Activated CD4-positive, alpha-beta memory T cell treated with anti-CD3 and anti-CD28 coated beads for 36 hours (primary cell): ENCODE data around the gene DNAJB6. TPM values are rescaled to one million over a fixed set of nuclear protein-coding genes. Genes with fewer than 3 reads are reported as not detected.

Experiments
- CTCF ChIA-PET: fragments of 350-600 bp; sonication (Branson Sonifier 250); formaldehyde crosslinking; loops from one replicate; lab custom pipeline; 2021; ENCODE audit warnings: antibody characterized with exemption, inconsistent platforms; lab: Charles Lee
- POLR2A ChIA-PET: fragments of 350-600 bp; sonication (Branson Sonifier 250); formaldehyde crosslinking; loops from one replicate; lab custom pipeline; 2021; ENCODE audit warnings: antibody characterized with exemption; lab: Charles Lee
- DNase-seq: peaks from one replicate; pipeline ENCODE4 v3.0.0-alpha.2; 2020
- H3K27ac Mint-ChIP-seq: one replicate; pipeline ENCODE4 v1.8.0; 2021; ENCODE audit warnings: mixed read lengths
- H3K27me3 Mint-ChIP-seq: one replicate; pipeline ENCODE4 v1.8.0; 2021; ENCODE audit warnings: mixed read lengths
- H3K36me3 Mint-ChIP-seq: one replicate; pipeline ENCODE4 v1.8.0; 2021; ENCODE audit warnings: mixed read lengths
- H3K4me1 Mint-ChIP-seq: one replicate; pipeline ENCODE4 v1.8.0; 2021; ENCODE audit warnings: low read depth, mixed read lengths
- H3K4me3 Mint-ChIP-seq: one replicate; pipeline ENCODE4 v1.8.0; 2021; ENCODE audit warnings: mild to moderate bottlenecking, mixed read lengths
- H3K9me3 Mint-ChIP-seq: one replicate; pipeline ENCODE4 v1.8.0; 2021; ENCODE audit warnings: mixed read lengths
- intact Hi-C: fragments of 100-400 bp; cut with micrococcal nuclease; formaldehyde crosslinking; loops from one replicate; pipeline ENCODE4 v1.15.1; 2023
- total RNA-seq, 2 experiments: library from RNA; stranded (reverse); gene quantifications; one replicate each; pipeline ENCODE4 v1.2.3, GENCODE V29; 2021

DNAJB6 gene
- total RNA-seq: 10 to 100 TPM; 90.7 to 97.2 TPM

- H3K27ac Mint-ChIP-seq: peak within 1 kb of the TSS; percentile 97
- no peaks in the 10 kb centered on the region for H3K9me3 Mint-ChIP-seq
- DNase-seq: peak; percentile 96
- intact Hi-C loops: loop anchor here (1.0 to 5.0 kb wide), 4 partner anchors 34 to 444 kb away; partner anchors contain the start of genes LMBR1 and UBE3C
- H3K4me3 Mint-ChIP-seq: peak within 1 kb of the TSS; percentile 96
- CTCF ChIA-PET: interaction anchor here (0.7 kb wide), 1 partner anchor 145 kb away, joined by 3 read pairs; no protein-coding TSS in a partner anchor
- H3K36me3 Mint-ChIP-seq: peaks cover 25% of the 10 kb centered on the region
- peaks cover 33% of the 10 kb centered on the region for H3K4me1 Mint-ChIP-seq
- POLR2A ChIA-PET: interaction anchor here (0.6 to 1.2 kb wide), 2 partner anchors 34 to 50 kb away, joined by 3 to 5 read pairs; no protein-coding TSS in a partner anchor
- H3K27me3 Mint-ChIP-seq: peaks cover 3% of the 10 kb centered on the region
Observed at GRCh38 chr7:157336383-157337315, at the start of gene DNAJB6. Gene DNAJB6 (plus strand): TSS chr7:157337004. CDS start chr7:157358573, 21,569 bp downstream.

GRCh38 chr7:157291404-157292080, 45.3 kb upstream of the DNAJB6 start:
- CTCF ChIA-PET: no interaction called here
- POLR2A ChIA-PET: no interaction called here
- Mint-ChIP-seq H3K27me3 (no peaks in the 10 kb centered on the region), H3K4me3 (no peak overlapping the region), H3K4me1 (no peaks in the 10 kb centered on the region), H3K36me3 (no peaks in the 10 kb centered on the region), H3K27ac (no peak overlapping the region), H3K9me3 (no peaks in the 10 kb centered on the region)
- DNase-seq: no peak
- intact Hi-C loops: no loop called here

GRCh38 chr7:157292258-157292657, 44.5 kb upstream of the DNAJB6 start:
- no peaks in the 10 kb centered on the region for H3K27me3 Mint-ChIP-seq
- H3K27ac Mint-ChIP-seq: no peak overlapping the region
- ChIA-PET CTCF (no interaction called here), POLR2A (no interaction called here)
- DNase-seq: no peak
- H3K4me3 Mint-ChIP-seq: no peak overlapping the region
- no peaks in the 10 kb centered on the region for H3K36me3 Mint-ChIP-seq
- no peaks in the 10 kb centered on the region for H3K9me3 Mint-ChIP-seq
- intact Hi-C loops: no loop called here
- peaks cover 4% of the 10 kb centered on the region for H3K4me1 Mint-ChIP-seq

- no peak overlapping the region for H3K27ac Mint-ChIP-seq
- intact Hi-C loops: no loop called here
- no peak overlapping the region for H3K4me3 Mint-ChIP-seq
- H3K4me1 Mint-ChIP-seq: peaks cover 6% of the 10 kb centered on the region
- H3K27me3 Mint-ChIP-seq: no peaks in the 10 kb centered on the region
- CTCF ChIA-PET: no interaction called here
- no peak for DNase-seq
- H3K9me3 Mint-ChIP-seq: no peaks in the 10 kb centered on the region
- H3K36me3 Mint-ChIP-seq: no peaks in the 10 kb centered on the region
- POLR2A ChIA-PET: no interaction called here
Observed at GRCh38 chr7:157292770-157293412, 43.9 kb upstream of the DNAJB6 start.

GRCh38 chr7:157293413-157293788, 43.4 kb upstream of the DNAJB6 start:
- no peak overlapping the region for H3K4me3 Mint-ChIP-seq
- POLR2A ChIA-PET: no interaction called here
- H3K27me3 Mint-ChIP-seq: no peaks in the 10 kb centered on the region
- H3K36me3 Mint-ChIP-seq: no peaks in the 10 kb centered on the region
- H3K4me1 Mint-ChIP-seq: peaks cover 6% of the 10 kb centered on the region
- no peak overlapping the region for H3K27ac Mint-ChIP-seq
- DNase-seq: no peak
- CTCF ChIA-PET: no interaction called here
- intact Hi-C loops: no loop called here
- no peaks in the 10 kb centered on the region for H3K9me3 Mint-ChIP-seq

GRCh38 chr7:157294773-157295172, 42.0 kb upstream of the DNAJB6 start:
- Mint-ChIP-seq H3K4me1 (peaks cover 15% of the 10 kb centered on the region), H3K36me3 (no peaks in the 10 kb centered on the region), H3K4me3 (no peak overlapping the region), H3K27ac (no peak overlapping the region), H3K27me3 (no peaks in the 10 kb centered on the region), H3K9me3 (no peaks in the 10 kb centered on the region)
- no peak for DNase-seq
- CTCF ChIA-PET: no interaction called here
- intact Hi-C loops: no loop called here
- POLR2A ChIA-PET: no interaction called here

GRCh38 chr7:157295338-157295737, 41.5 kb upstream of the DNAJB6 start:
- no peaks in the 10 kb centered on the region for H3K36me3 Mint-ChIP-seq
- ChIA-PET CTCF (interaction anchor here (1.1 kb wide), 1 partner anchor 47 kb away, joined by 3 read pairs; no protein-coding TSS in a partner anchor), POLR2A (no interaction called here)
- intact Hi-C loops: no loop called here
- peaks cover 15% of the 10 kb centered on the region for H3K4me1 Mint-ChIP-seq
- H3K4me3 Mint-ChIP-seq: no peak overlapping the region
- H3K27me3 Mint-ChIP-seq: no peaks in the 10 kb centered on the region
- H3K27ac Mint-ChIP-seq: no peak overlapping the region
- no peaks in the 10 kb centered on the region for H3K9me3 Mint-ChIP-seq
- DNase-seq: no peak

- intact Hi-C loops: no loop called here
- H3K36me3 Mint-ChIP-seq: no peaks in the 10 kb centered on the region
- H3K9me3 Mint-ChIP-seq: no peaks in the 10 kb centered on the region
- no peak overlapping the region for H3K4me3 Mint-ChIP-seq
- ChIA-PET POLR2A (no interaction called here), CTCF (interaction anchor here (1.0 kb wide), 1 partner anchor 23 kb away, joined by 3 read pairs; no protein-coding TSS in a partner anchor)
- H3K4me1 Mint-ChIP-seq: peaks cover 28% of the 10 kb centered on the region
- H3K27me3 Mint-ChIP-seq: no peaks in the 10 kb centered on the region
- DNase-seq: no peak
- no peak overlapping the region for H3K27ac Mint-ChIP-seq
Observed at GRCh38 chr7:157297185-157297584, 39.6 kb upstream of the DNAJB6 start.

- Mint-ChIP-seq H3K4me3 (peak overlapping the region; percentile 33), H3K4me1 (peaks cover 39% of the 10 kb centered on the region), H3K27me3 (no peaks in the 10 kb centered on the region), H3K9me3 (no peaks in the 10 kb centered on the region), H3K36me3 (no peaks in the 10 kb centered on the region), H3K27ac (peak overlapping the region; percentile 68)
- intact Hi-C loops: no loop called here
- no peak for DNase-seq
- CTCF ChIA-PET: no interaction called here
- POLR2A ChIA-PET: no interaction called here
Observed at GRCh38 chr7:157299317-157299612, 37.5 kb upstream of the DNAJB6 start.

- peak overlapping the region; percentile 68 for H3K27ac Mint-ChIP-seq
- intact Hi-C loops: loop anchor here (5.0 kb wide), 1 partner anchor 193 kb away; no protein-coding TSS in a partner anchor
- H3K4me1 Mint-ChIP-seq: peaks cover 39% of the 10 kb centered on the region
- ChIA-PET POLR2A (no interaction called here), CTCF (no interaction called here)
- H3K9me3 Mint-ChIP-seq: no peaks in the 10 kb centered on the region
- H3K27me3 Mint-ChIP-seq: no peaks in the 10 kb centered on the region
- DNase-seq: peak; percentile 44
- no peak overlapping the region for H3K4me3 Mint-ChIP-seq
- H3K36me3 Mint-ChIP-seq: no peaks in the 10 kb centered on the region
Observed at GRCh38 chr7:157299613-157300368, 37.0 kb upstream of the DNAJB6 start.

- no peak for DNase-seq
- intact Hi-C loops: loop anchor here (5.0 kb wide), 1 partner anchor 192 kb away; no protein-coding TSS in a partner anchor
- H3K4me1 Mint-ChIP-seq: peaks cover 39% of the 10 kb centered on the region
- H3K27me3 Mint-ChIP-seq: no peaks in the 10 kb centered on the region
- ChIA-PET POLR2A (interaction anchor here (2.8 kb wide), 1 partner anchor 38 kb away, joined by 16 read pairs; no protein-coding TSS in a partner anchor), CTCF (interaction anchor here (1.0 kb wide), 1 partner anchor 39 kb away, joined by 4 read pairs; no protein-coding TSS in a partner anchor)
- no peaks in the 10 kb centered on the region for H3K36me3 Mint-ChIP-seq
- H3K27ac Mint-ChIP-seq: peak overlapping the region; percentile 93
- H3K9me3 Mint-ChIP-seq: no peaks in the 10 kb centered on the region
- H3K4me3 Mint-ChIP-seq: no peak overlapping the region
Observed at GRCh38 chr7:157300369-157300825, 36.4 kb upstream of the DNAJB6 start.
